Calu3 (cell line): ENCODE data around the gene NRF1. TPM values are rescaled to one million over a fixed set of nuclear protein-coding genes. Genes with fewer than 3 reads are reported as not detected.

Source experiments
- BruUV-seq: library from RNA; stranded (reverse); fragments of 400-500 nt; replicated peaks from 2 replicates; lab custom pipeline; 2021; lab: Mats Ljungman, UMichigan
- CTCF ChIA-PET: fragments of 300-600 bp; sonication (Branson Sonifier 250); formaldehyde crosslinking; loops from one replicate; lab custom pipeline; 2022; ENCODE audit warnings: antibody characterized with exemption; lab: Charles Lee
- DNase-seq: peaks from one replicate; pipeline ENCODE4 v3.0.0; 2022
- H3K27ac Mint-ChIP-seq: one replicate; pipeline ENCODE4 v1.8.0; 2022; ENCODE audit warnings: mixed read lengths; ENCODE audit not compliant: unreplicated experiment
- H3K27me3 Mint-ChIP-seq: one replicate; pipeline ENCODE4 v1.8.0; 2022; ENCODE audit warnings: mixed read lengths; ENCODE audit not compliant: unreplicated experiment
- H3K36me3 Mint-ChIP-seq: one replicate; pipeline ENCODE4 v1.8.0; 2022; ENCODE audit warnings: mild to moderate bottlenecking, moderate library complexity, mixed read lengths; ENCODE audit not compliant: insufficient read depth, unreplicated experiment
- H3K4me1 Mint-ChIP-seq: one replicate; pipeline ENCODE4 v1.8.0; 2022; ENCODE audit warnings: mild to moderate bottlenecking, low read depth, mixed read lengths; ENCODE audit not compliant: unreplicated experiment
- H3K4me3 Mint-ChIP-seq: one replicate; pipeline ENCODE4 v1.8.0; 2022; ENCODE audit warnings: mild to moderate bottlenecking, low read depth, moderate library complexity, mixed read lengths; ENCODE audit not compliant: unreplicated experiment
- H3K9me3 Mint-ChIP-seq: one replicate; pipeline ENCODE4 v1.8.0; 2022; ENCODE audit warnings: low read depth, mixed read lengths; ENCODE audit not compliant: unreplicated experiment
- CTCF ChIP-seq: fragments of 200-600 bp; IDR thresholded peaks from one replicate; pipeline ENCODE4 v1.8.0; 2022; ENCODE audit warnings: antibody characterized with exemption; ENCODE audit not compliant: unreplicated experiment
- intact Hi-C: fragments of 100-400 bp; cut with micrococcal nuclease; formaldehyde crosslinking; loops from one replicate; pipeline ENCODE4 v1.10.0; 2022; ENCODE audit not compliant: unreplicated experiment
- total RNA-seq: library from RNA; stranded (reverse); gene quantifications from 2 replicates; pipeline ENCODE4 v1.2.3, GENCODE V29; 2022

Gene NRF1
- total RNA-seq, 1 experiment from 2014 or later: 22.1 TPM

DNA sequence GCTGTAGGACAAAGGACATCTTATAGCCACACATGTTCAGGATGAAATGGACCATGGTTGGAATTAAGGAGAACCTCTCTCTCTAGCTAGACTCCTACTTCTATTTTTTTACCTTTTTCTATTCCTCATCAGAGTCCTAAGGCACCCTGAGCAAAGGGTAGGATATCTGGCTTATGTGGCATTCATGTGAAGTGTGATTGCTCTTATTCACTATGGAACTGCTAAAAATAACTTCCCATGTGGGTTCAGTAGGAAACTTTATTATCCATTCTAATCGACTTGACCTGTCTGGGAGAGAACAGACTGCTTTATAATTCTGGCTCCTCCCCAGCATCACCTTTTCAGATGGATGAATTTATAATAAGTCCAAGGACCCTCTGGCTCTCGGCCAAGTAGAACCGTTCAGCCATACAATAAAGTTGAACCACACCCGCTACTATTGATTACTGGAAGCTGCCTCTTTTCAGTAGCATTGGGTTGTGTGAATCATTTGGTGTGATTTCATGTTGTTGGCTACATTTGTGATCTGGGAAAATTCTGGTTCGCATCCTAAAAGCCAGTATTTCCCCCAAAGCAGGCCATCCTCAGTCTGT, 117.5 kb downstream of the NRF1 start:
- no peak for TF ChIP-seq CTCF
- no peak for DNase-seq
- intact Hi-C loops: no loop called here
- Mint-ChIP-seq H3K9me3 (no peaks in the 10 kb centered on the region), H3K4me3 (no peak overlapping the region), H3K4me1 (no peaks in the 10 kb centered on the region), H3K27ac (no peak overlapping the region), H3K27me3 (no peaks in the 10 kb centered on the region), H3K36me3 (no peaks in the 10 kb centered on the region)
- BruUV-seq: no TSS peak
- CTCF ChIA-PET: no interaction called here

GRCh38 chr7:129729511-129729910, 118.0 kb downstream of the NRF1 start:
- no peak overlapping the region for H3K4me3 Mint-ChIP-seq
- H3K4me1 Mint-ChIP-seq: no peaks in the 10 kb centered on the region
- TF ChIP-seq CTCF: no peak
- CTCF ChIA-PET: no interaction called here
- BruUV-seq: no TSS peak
- no peak for DNase-seq
- no peaks in the 10 kb centered on the region for H3K9me3 Mint-ChIP-seq
- no peaks in the 10 kb centered on the region for H3K27me3 Mint-ChIP-seq
- H3K36me3 Mint-ChIP-seq: no peaks in the 10 kb centered on the region
- H3K27ac Mint-ChIP-seq: no peak overlapping the region
- intact Hi-C loops: no loop called here

GRCh38 chr7:129730159-129730558, 118.6 kb downstream of the NRF1 start:
- no peaks in the 10 kb centered on the region for H3K27me3 Mint-ChIP-seq
- no TSS peak for BruUV-seq
- H3K4me3 Mint-ChIP-seq: no peak overlapping the region
- no peak for TF ChIP-seq CTCF
- CTCF ChIA-PET: interaction anchor here (0.7 kb wide), 1 partner anchor 9 kb away, joined by 3 read pairs; no protein-coding TSS in a partner anchor
- no peak for DNase-seq
- no peak overlapping the region for H3K27ac Mint-ChIP-seq
- no peaks in the 10 kb centered on the region for H3K36me3 Mint-ChIP-seq
- intact Hi-C loops: no loop called here
- H3K4me1 Mint-ChIP-seq: no peaks in the 10 kb centered on the region
- H3K9me3 Mint-ChIP-seq: no peaks in the 10 kb centered on the region

- CTCF ChIA-PET: no interaction called here
Observed at GRCh38 chr7:129734400-129734799, 122.9 kb downstream of the NRF1 start.

More at GRCh38 chr7:129734400-129734799, 122.9 kb downstream of the NRF1 start:
- TF ChIP-seq CTCF: no peak
- Mint-ChIP-seq H3K36me3 (no peaks in the 10 kb centered on the region), H3K4me1 (no peaks in the 10 kb centered on the region), H3K27ac (no peak overlapping the region), H3K4me3 (no peak overlapping the region), H3K9me3 (no peaks in the 10 kb centered on the region), H3K27me3 (no peaks in the 10 kb centered on the region)
- intact Hi-C loops: no loop called here
- no TSS peak for BruUV-seq
- DNase-seq: no peak
